Common myeloid progenitor, CD34-positive (primary cell): ENCODE measurements around the gene NR6A1.

Experiments
- CTCF ChIA-PET: fragments of 350-600 bp; sonication (Branson Sonifier 250); formaldehyde crosslinking; loops from one replicate; lab custom pipeline; 2021; ENCODE audit warnings: antibody characterized with exemption; lab: Charles Lee
- POLR2A ChIA-PET: fragments of 350-600 bp; sonication (Branson Sonifier 250); formaldehyde crosslinking; loops from one replicate; lab custom pipeline; 2021; ENCODE audit warnings: antibody characterized with exemption; lab: Charles Lee
- DNase-seq, 3 donors: peaks; one replicate each; pipeline versions ENCODE4 v3.0.0 to v3.0.0-alpha.2; 2013
- H3K27ac ChIP-seq, 2 experiments: 1 replicate in 1 of 2; 2 replicates in 1 of 2; pipeline ENCODE4 v1.7.0; 2013; ENCODE audit warnings: inconsistent platforms in 2 of 2, low read length in 2 of 2, mild to moderate bottlenecking in 2 of 2, low read depth in 1 of 2, moderate library complexity in 1 of 2; ENCODE audit not compliant: severe bottlenecking in 2 of 2, insufficient read depth in 1 of 2, poor library complexity in 1 of 2
- H3K27me3 ChIP-seq, 5 experiments: replicated peaks in 2 of 5; 1 replicate in 3 of 5; 2 replicates in 2 of 5; pipeline versions ENCODE4 v1.6.1 to v1.7.0; 2013; ENCODE audit warnings: low read length in 4 of 5, mild to moderate bottlenecking in 2 of 5, moderate library complexity in 2 of 5, inconsistent platforms in 1 of 5; ENCODE audit not compliant: insufficient read depth in 5 of 5, control insufficient read depth in 4 of 5
- H3K36me3 ChIP-seq, 4 experiments: 1 replicate in 2 of 4; 2 replicates in 2 of 4; pipeline versions ENCODE4 v1.6.1 to v1.7.0; 2013; ENCODE audit warnings: low read length in 3 of 4, control low read depth in 1 of 4, mild to moderate bottlenecking in 1 of 4; ENCODE audit not compliant: control insufficient read depth in 4 of 4, insufficient read depth in 4 of 4
- H3K4me1 ChIP-seq, 4 experiments: 1 replicate in 3 of 4; 2 replicates in 1 of 4; pipeline versions ENCODE4 v1.6.1 to v1.7.1; 2013; ENCODE audit warnings: low read length in 3 of 4, mild to moderate bottlenecking in 3 of 4, control low read depth in 1 of 4, inconsistent platforms in 1 of 4, moderate library complexity in 1 of 4; ENCODE audit not compliant: control insufficient read depth in 4 of 4, insufficient read depth in 4 of 4; ENCODE audit errors: control extremely low read depth in 1 of 4
- H3K4me3 ChIP-seq, 7 experiments: 1 replicate in 4 of 7; 2 replicates in 3 of 7; pipeline versions ENCODE4 v1.5.1 to v1.7.0; 2013; ENCODE audit warnings: mild to moderate bottlenecking in 7 of 7, low read length in 6 of 7, moderate library complexity in 6 of 7, inconsistent platforms in 2 of 7, low read depth in 2 of 7, control low read depth in 1 of 7; ENCODE audit not compliant: insufficient read depth in 4 of 7, control insufficient read depth in 1 of 7; ENCODE audit errors: extremely low read depth in 1 of 7
- H3K9me3 ChIP-seq, 5 experiments: 1 replicate in 4 of 5; 2 replicates in 1 of 5; pipeline versions ENCODE4 v1.6.1 to v1.7.1; 2013; ENCODE audit warnings: low read length in 4 of 5, mild to moderate bottlenecking in 2 of 5, inconsistent platforms in 1 of 5, low read depth in 1 of 5, moderate library complexity in 1 of 5; ENCODE audit not compliant: control insufficient read depth in 4 of 5, insufficient read depth in 2 of 5; ENCODE audit errors: control extremely low read depth in 1 of 5
- WGBS: methylation state at CpG from one replicate; pipeline ENCODE4 v1.1.5; 2013; ENCODE audit not compliant: insufficient coverage; 5-methylcytosine and 5-hydroxymethylcytosine counted together

NR6A1 gene

DNA sequence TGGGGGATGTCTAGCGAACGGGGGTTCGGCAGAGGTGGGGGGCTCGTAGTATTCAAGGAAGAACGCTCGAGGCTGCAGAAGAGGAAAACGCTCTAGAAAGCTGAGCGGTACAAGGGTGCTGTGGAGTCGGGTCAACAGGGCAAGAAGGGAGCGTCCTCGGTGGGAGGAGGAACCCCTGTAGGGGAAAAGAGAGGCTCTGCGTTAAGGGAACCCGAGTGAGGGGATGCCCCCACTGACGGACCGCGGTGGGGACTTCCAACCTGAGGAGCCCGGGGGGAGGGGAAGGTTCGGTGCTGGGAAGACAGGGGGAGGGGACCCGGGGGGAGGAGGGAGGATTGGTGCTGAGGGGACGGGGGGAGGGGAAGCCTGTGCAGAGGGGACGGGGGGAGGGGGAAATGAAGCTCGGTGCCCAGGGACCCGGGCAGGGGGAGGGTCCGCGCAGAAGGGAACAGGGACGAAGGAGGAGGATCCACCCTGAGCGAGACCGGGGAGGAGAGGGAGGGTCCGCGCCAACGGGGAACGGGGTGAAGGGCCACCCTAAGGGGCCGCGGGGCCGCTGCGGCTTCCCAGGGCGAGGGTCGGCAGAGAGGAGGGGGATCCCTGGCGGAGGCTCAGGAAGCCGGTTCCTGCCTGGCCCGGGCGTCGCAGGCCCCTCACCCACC is 621 bp downstream of the NR6A1 start:
- CTCF ChIA-PET: interaction anchor here (0.7 to 13.9 kb wide), 10 partner anchors 8 to 589 kb away, joined by 3 to 547 read pairs (median 6); partner anchors contain the start of genes ARPC5L, RPL35 and WDR38
- Histone ChIP-seq H3K4me1 (peaks cover 13 to 54% (median 33%) of the 10 kb centered on the region in 4 experiments), H3K27ac (peak overlapping the region; percentile 94 to 97), H3K36me3 (no peaks in the 10 kb centered on the region), H3K9me3 (no peaks in the 10 kb centered on the region), H3K27me3 (no peaks in the 10 kb centered on the region), H3K4me3 (peak overlapping the region; percentile 85 to 98 (median 92))
- peak in 2 of 3 donors; percentile 68 to 73 for DNase-seq
- POLR2A ChIA-PET: interaction anchor here (1.1 kb wide), 2 partner anchors 83 to 91 kb away, joined by 3 to 5 read pairs; partner anchors contain the start of genes ARPC5L, RPL35 and WDR38
- under 1% methylated on average over 35 of the region's 43 CpGs for WGBS

DNA sequence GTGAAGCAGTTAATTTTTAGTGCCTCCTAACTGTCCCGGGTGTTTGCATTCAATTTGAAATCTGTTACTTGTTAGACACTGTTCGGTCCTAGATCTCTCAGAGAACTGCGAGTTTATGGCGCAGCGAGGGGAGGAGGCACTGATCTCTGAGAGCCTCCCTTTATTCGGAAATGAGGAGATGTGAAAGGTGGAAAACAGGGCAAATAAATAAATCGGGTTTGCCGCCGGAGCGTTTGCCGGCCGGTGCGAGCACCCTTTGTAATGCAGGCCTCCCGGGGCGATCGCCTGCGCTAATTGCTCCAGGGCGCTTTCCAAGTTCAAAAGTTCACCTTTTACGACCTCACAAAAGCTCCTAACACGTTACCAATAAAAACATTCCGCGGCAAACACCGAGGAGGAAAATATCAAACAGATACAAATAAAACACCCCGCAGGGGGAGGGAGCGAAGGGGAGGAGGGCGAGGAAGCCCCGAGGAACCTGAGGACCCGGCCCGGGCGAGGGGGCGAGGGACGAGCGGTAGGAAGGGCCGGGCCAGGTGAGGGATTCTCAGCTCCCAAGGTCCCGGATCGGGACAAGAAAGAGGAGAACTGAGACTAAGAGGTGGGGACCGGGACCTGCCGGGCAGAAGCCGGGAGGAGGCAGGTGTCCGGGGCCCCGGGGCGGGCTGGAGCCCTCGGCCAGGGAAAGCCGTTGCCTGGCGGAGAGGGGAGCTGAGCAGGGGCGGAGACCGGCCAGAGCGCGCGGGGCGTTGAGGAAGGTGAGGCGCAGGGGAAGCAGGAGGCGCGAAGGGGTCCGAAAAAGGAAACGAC is 1.4 kb downstream of the NR6A1 start:
- ChIA-PET POLR2A (interaction anchor here (0.7 to 1.1 kb wide), 2 partner anchors 84 to 96 kb away, joined by 3 read pairs; partner anchors contain the start of gene WDR38), CTCF (interaction anchor here (0.6 to 13.9 kb wide), 8 partner anchors 8 to 589 kb away, joined by 3 to 547 read pairs (median 6); partner anchors contain the start of genes ARPC5L, RPL35 and WDR38)
- Histone ChIP-seq H3K27ac (peak overlapping the region; percentile 50 to 97), H3K27me3 (no peaks in the 10 kb centered on the region), H3K36me3 (no peaks in the 10 kb centered on the region), H3K9me3 (no peaks in the 10 kb centered on the region), H3K4me1 (peaks cover 13 to 60% (median 36%) of the 10 kb centered on the region in 4 experiments), H3K4me3 (peak overlapping the region; percentile 62 to 98 (median 89))
- DNase-seq: peak in 1 of 3 donors; percentile 38
- under 1% methylated on average over 40 of the region's 56 CpGs for WGBS

DNA sequence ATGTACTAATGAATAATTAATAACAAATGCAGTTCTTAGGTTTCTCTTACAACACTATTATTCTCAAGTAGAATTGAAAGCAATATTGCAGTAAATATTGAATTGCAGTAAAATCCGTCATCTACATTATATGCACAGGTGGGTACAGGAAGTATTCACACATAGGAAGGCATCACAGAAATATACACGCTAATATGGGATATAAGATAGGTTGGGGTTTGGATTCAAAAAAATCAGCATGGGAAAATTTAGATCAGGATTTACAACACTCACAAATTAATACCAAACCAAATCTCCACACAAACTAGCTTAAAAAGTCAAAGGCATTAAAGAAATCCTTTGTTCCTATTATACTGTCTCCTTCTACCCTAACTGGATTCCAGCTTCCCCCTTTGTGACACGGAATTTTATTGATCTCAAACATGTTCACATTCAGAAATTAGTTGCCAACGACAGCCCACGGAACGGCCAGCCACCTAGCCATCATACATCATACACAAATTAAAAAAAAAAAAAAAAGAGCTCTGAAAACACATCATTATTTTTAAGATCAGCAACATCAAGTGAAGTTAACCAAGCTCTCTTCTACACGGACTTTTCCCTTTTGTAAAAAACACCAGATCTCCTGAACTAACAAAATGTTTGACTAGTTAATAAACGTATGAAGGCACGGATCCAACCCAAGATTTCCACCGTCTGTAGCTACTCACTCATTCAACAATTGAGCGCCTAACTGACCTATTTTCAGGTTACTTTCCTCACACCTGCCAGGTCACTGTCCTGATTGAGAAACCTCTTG is 2.2 kb downstream of the NR6A1 start:
- POLR2A ChIA-PET: interaction anchor here (1.1 kb wide), 1 partner anchor 85 kb away, joined by 3 read pairs; the partner anchor contains the start of gene WDR38
- DNase-seq: no peak
- no peaks in the 10 kb centered on the region for H3K36me3 ChIP-seq
- H3K4me1 ChIP-seq: peaks cover 13 to 60% (median 40%) of the 10 kb centered on the region in 4 experiments
- 9% methylated on average over 8 of the region's 11 CpGs for WGBS
- peak overlapping the region in 6 of 7 experiments; percentile 85 to 98 (median 90) for H3K4me3 ChIP-seq
- no peaks in the 10 kb centered on the region for H3K9me3 ChIP-seq
- peak overlapping the region in 1 of 2 experiments; percentile 97 for H3K27ac ChIP-seq
- H3K27me3 ChIP-seq: no peaks in the 10 kb centered on the region
- CTCF ChIA-PET: interaction anchor here (0.6 to 13.9 kb wide), 10 partner anchors 8 to 232 kb away, joined by 3 to 547 read pairs (median 4); partner anchors contain the start of genes ARPC5L, RPL35 and WDR38

DNA sequence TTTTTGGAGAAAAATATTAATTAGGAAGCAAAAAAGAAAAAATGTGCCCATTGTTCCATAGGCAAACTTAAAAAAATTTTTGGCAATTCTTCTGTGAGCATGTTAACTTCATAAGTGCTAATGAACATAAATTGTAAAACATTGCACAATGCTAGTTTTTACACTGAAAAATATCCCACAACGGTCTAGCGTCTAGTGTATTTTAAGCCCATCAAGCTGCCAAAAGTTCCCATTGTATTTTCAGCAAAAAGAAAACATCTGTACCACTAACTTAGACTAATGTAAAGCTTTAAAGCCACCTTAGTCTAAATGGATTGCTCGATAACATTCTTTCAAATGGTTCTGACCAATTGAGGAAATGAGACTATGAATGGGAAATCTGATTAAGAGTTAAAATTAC is 2.8 kb downstream of the NR6A1 start:
- Histone ChIP-seq H3K27ac (no peak overlapping the region), H3K27me3 (no peaks in the 10 kb centered on the region), H3K4me3 (peak overlapping the region in 4 of 7 experiments; percentile 85 to 98 (median 90)), H3K9me3 (no peaks in the 10 kb centered on the region), H3K36me3 (no peaks in the 10 kb centered on the region), H3K4me1 (peaks cover 13 to 58% (median 37%) of the 10 kb centered on the region in 4 experiments)
- WGBS: 33% methylated on average over 2 of the region's 3 CpGs
- ChIA-PET POLR2A (no interaction called here), CTCF (interaction anchor here (0.8 to 13.9 kb wide), 6 partner anchors 12 to 232 kb away, joined by 3 to 547 read pairs (median 3); partner anchors contain the start of genes ARPC5L, RPL35 and WDR38)
- DNase-seq: no peak

DNA sequence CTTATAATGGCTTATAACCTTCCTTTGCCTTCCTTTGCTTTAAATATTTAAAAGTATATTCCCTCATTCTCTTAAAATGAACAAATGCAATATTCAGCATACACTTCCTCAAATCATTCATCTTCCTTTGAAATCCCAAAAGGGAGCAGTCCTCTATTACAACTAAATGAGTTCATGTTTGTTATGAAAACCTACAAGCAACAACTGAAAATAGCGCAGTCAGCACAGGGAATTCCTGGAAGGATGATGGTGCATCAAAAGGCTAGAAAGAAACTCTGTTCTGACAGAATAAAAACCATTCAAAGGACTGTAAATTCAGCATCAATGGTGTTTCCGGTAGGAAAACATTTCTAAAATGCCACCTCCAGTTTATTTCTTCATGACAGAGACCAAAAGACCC is 3.3 kb downstream of the NR6A1 start:
- DNase-seq: no peak
- peak overlapping the region in 1 of 2 experiments; percentile 14 for H3K27ac ChIP-seq
- H3K9me3 ChIP-seq: no peaks in the 10 kb centered on the region
- POLR2A ChIA-PET: interaction anchor here (1.6 kb wide), 1 partner anchor 94 kb away, joined by 5 read pairs; the partner anchor contains the start of gene ARPC5L
- no CpG with 5 or more reads among the region's 2 CpGs for WGBS
- H3K4me1 ChIP-seq: peaks cover 13 to 58% (median 37%) of the 10 kb centered on the region in 4 experiments
- no peaks in the 10 kb centered on the region for H3K27me3 ChIP-seq
- H3K4me3 ChIP-seq: peak overlapping the region in 2 of 7 experiments; percentile 48 to 49
- H3K36me3 ChIP-seq: no peaks in the 10 kb centered on the region
- CTCF ChIA-PET: interaction anchor here (1.3 to 13.9 kb wide), 6 partner anchors 10 to 150 kb away, joined by 3 to 547 read pairs (median 26); partner anchors contain the start of genes ARPC5L, RPL35 and WDR38
